Endometrial microvascular endothelial cells (primary cell): ENCODE measurements around the gene XPNPEP1. TPM values are rescaled to one million over a fixed set of nuclear protein-coding genes. Genes with fewer than 3 reads are reported as not detected.

Experiments used
- in situ Hi-C: cut with HindIII; loops from 2 replicates; pipeline ENCODE4 v1.10.0; 2017; ENCODE audit warnings: low sequenced_read_pairs, low pct_unique_long_range_greater_than_20kb; ENCODE audit errors: inconsistent ontology term
- total RNA-seq: library from RNA; depleted of rRNA; stranded (reverse); fragments of >200 nt; gene quantifications from one replicate; pipeline ENCODE4 v1.2.3, GENCODE V29; 2015; ENCODE audit errors: inconsistent ontology term

Gene XPNPEP1
- total RNA-seq = 110 TPM

DNA sequence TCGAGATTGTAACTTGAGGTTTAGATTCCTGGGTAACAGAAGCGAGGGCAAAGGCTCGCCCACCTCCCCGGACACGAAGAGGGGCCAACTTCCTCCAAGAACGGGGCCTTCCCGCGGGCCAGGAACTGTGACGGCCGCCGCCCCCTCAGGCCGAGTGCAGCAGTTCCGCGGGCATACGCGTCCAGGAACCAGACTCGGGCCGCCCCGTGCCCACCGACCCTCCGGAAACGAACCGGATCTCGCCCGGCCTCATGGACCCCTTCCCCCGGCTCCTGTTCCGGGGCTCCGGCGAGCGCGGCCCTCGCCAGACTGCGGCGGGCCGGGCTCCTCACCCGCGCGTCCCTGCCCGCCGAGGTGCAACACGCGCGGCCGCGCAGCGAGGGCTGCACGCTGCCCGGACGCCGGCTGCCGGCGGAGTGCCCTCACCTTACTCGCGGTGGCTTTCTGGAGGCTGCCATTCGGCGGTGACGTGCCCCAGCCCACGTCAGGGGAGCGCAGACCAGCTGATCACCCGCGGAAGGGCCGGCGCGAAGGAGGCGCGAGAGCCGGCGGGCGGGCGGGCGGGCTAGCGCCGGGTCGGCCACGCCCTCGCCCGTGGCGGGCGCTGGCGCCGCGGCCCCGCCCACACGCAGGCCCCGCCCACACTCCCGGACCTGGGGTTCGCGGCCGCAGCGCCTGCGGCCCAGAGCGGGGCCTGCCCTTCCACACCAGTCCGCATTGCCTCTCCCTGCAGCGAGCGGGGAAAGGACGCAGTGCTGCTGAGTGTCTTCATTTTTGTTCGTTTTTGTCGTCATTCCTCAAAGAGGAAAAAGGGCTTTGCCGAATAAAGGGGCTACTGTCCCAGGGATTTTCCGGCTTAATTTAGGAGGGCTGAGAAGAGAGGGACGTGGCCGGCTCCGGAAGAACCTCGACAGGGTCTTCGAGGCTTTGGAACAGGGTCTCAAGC, at the start of gene XPNPEP1:
XPNPEP1 (minus strand) TSS at position 536 of the 946 bp plus-strand sequence; CDS start at position 458, 78 bp downstream.
- in situ Hi-C loops = no loop called here

DNA sequence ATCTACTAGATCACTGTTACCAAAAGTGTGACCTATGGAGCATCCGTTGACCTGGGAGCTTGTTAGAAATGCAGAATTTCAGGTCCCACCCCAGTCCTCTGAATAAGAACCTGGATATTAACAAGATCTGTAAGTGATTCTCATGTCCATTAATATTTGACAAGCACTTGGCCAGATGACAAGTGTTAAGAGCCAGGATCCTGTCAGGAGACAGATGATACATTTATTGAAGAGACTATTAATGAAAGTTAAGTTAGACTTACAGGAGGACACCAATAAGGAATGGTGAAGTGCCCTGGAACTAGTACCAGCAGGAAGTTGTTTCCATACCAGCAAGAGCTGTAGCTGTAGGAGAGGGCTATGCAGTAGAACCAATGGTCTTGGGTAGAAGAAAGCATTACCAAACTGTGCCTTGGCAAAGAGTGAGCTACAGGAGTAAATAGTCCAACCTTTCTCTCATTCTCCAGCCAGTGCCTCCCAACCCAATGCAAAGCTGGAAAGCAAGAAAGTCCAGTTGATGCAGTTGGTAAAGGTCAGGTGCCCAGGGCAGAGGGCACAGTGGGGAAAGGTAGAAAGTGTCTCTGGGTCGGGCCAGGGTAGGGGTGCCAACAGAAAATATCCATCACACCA, 49.2 kb upstream of the XPNPEP1 start:
- in situ Hi-C loops = no loop called here

DNA sequence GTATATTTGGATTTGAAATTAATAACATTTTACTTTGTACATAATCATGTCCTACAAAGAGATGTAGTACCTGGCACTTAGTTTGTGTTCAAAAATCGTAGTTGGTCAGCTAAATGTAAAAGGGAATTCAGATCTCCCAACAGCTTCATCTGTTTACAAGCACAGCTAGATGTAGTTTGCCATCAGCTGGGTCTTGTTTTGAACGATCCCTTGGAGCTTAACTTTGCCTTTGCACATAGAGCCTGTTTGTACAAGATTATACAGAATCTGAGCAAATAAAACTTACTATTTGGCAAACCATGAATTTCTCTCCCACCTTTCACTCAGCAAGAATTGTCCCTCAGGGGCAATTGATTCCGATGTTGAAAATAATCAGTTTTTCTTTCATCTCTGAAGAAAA, 48.3 kb upstream of the XPNPEP1 start:
- in situ Hi-C loops = no loop called here

DNA sequence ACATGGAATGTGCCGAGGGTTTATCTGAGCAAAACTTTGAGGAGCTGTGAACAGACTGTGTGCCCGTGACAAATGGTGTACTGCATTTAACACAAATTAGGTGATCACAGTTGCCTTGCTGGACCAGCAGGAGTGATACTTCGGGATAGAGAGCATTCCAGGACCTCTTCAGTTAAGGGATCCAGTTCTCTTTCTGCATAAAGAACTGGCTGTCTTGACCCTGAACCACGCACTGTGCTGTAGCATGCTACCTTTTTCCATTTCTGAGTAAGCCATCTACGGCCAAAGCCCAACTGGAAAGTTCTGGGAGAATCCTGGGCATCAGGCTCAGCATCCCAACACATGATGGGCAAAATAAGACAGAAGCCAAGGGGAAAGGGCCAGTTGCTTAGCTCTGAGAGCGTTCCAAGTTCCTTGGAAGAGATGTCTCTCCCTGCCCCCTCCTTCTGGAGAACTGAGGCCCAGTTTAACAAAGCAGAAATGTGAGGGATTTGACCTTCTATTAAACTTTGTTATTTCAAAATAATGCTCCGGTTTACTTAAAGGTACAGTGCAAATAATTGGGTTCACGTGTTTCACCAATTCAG, 46.5 kb upstream of the XPNPEP1 start:
- in situ Hi-C loops = no loop called here

DNA sequence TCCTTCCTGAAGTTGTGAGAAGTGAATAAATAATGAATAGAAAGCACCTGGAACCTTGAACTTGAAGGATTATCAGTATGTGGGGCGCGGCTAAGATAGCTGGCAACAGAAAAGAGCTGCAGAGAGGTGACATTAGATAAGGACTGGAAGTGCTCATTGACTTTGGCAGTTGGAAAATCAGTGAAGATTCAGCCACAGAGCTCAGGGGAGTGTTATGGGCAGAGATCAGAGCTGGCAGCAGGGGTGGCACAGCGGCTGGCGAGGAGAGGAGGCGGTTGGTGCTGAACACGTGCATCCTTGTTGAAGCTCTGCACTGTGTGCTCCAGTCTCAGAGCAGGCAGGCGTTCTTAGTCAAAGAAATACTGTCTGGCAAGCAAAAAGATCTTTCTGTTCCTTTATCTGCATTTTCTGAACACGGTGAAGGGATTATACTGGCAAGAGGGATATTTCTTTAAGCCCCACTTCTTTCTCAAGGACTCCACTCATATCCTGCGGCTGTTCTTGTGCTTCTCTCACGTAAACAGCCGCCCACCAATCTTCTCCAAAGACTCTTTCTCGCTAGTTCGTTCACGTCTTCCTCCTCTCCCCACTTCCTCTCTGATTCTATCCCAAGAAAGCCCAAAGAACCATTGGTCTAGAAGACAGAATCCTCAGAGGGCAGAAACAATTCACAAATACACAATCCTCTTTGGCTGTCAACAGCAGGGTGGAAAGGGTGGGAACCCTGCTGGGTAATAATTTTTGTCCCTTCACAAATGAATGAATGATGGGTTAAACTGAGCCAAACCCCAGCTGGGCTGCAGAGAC, 45.8 kb upstream of the XPNPEP1 start:
- in situ Hi-C loops = no loop called here

DNA sequence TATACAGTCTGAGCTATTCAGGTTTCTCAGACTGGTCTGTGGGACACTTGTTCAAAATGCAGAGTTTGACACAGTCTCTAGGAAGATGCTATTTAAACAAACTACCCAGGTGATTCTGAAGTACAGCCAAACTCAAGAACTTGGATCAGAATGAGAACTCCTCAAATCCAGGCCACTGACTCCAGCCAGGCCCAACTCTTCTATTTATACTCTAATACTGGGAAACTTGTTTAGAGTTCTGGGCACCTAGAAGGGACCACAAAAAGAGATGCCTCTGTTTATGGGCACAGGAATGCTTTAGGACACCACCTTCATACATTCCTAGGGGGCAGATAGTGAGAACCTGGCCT, 44.4 kb upstream of the XPNPEP1 start:
- in situ Hi-C loops = no loop called here

DNA sequence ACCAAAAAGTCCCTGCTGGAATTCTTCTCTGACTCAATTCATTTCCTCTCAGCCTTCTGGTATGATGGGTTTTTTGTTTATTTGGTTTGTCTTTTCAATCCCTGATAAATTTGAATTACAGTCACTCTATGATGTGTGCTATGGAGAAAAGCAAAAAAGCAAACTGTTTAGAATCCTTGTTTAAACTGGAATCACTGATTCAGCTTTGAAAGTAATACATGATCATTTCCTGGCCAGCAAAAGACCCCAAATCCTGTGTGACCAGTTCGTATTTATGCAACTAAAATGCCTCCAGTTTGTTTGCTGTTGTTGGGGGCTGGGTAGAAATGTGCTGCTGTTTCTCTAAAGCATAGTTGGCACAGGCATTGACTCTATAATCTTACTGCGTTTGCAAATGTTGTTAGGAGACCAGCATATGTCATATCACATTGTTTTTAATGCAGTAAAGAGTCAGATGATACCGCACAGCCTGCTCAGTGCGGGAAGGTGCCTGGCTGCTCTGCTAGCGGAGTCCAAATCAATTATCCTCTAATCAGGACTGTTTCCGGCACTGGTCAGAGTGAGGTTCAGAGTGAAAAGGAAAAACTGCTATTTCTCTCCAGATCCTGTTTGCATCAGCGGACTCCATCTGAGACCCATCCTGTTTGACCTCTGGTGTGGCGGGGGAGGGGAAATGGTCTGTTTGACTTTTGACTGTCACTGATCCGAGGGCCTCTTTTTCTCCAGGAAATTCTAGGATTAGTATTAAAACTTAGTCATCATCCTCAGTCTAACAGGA, 43.8 kb upstream of the XPNPEP1 start:
- in situ Hi-C loops = no loop called here

DNA sequence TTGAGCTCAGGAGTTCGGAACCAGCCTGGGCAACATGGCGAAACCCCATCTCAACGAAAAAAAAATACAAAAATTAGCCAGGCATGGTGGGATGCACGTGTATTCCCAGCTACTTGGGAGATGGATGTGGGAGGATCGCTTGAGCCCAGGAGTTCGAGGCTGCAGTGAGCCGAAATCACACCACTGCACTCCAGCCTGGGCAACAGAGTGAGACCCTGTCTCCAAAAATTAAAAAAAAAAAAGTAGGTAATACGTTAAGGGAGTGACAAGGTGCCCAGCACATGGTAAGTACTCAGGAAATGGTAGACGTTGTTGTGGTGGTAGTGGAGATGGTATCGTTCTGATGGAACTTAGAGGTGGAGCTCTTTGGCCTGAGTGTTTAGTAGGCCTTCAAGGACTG, 41.0 kb upstream of the XPNPEP1 start:
- in situ Hi-C loops = no loop called here

DNA sequence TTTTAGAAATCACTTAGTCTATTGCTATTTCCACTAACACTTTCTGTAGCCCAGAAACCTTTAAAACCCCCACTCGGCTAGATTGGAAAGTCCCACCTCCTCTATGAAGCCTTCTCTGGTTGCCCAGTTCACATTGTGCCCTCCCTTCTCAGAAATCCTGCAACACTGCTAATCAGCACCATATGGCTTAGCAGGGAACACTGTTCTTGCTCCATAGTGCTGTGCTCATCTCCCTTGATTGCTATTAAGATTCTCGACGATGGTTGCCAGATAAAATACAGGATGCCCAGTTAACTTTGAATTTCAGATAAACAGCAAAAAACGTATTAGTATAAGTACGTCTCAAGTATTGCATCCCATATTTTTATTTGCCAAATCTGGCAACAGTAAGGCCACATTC, 40.1 kb upstream of the XPNPEP1 start:
- in situ Hi-C loops = no loop called here

DNA sequence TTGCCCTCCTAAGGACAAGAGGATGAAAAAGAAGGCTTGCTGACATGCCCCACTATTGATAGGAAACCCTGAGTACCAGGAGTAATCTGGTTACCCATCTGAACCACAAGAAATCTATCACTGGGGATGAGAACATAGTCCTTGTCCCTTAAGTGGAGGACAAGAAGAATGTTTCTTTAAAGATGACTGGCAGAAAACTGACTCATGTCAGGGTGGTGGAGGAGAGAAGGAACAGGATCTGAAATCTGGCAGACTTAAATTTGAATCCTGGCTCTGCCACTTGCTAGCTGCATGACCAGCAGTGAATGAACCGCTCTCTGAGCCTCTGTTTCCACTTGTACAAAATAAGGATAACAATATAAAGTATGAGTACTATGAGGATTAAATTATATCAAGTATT, 38.9 kb upstream of the XPNPEP1 start:
- in situ Hi-C loops = no loop called here

DNA sequence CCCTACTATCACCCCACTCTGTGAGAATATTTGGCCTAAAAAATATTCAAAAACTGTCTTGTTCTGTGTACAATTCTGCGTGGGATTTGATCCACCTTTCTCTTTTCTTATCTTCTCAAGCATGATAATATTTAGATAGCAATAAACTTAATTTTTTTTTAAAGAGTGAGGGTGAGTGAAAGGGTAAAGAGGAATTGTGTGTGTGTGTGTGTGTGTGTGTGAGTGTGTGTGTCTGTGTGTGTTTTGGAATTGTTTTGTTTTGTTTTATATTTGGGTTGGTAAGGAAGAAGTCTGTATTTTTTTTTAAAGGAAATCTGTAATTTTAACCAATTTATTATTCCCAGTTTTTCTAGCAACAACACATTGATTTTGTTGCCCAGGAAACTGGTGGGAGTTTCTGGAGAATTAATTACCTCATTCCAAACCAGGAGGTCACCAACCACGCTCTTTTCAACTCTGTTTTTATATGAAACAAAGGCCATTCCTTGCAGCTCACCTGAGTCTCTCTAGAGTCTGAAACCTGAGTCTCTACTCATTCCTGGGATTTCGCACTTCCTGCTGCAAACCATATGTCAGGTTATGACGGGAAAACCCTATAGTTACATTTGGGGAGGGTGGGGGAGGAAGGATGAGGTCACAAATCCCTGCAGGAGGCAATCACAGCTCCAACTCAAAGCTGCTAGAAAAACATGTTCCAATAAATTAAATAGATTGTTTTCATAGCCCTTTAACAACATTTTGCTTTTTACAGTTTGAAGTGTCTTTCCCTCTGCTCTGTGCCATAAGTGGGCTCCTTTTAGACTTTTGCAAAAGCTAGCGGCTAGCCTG, 38.1 kb upstream of the XPNPEP1 start:
- in situ Hi-C loops = no loop called here

DNA sequence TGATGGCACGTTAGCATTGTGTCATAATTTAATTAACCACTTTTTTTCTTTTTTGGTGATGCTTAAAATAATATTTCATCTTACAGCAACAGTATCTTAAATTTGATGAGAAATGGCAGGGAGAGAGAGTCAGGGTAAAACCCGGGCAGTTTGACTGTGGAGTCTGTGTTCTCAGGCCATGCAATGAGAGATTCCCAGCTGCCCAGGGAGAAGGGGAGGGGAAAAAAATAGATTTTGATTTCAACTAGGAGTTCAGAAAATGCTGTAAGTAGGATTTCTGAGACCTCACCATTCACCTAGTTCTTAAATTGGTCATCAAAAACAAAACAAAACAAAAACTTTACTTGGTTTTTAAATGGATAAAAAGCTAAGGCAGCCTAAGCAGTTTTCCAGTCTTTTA, 37.4 kb upstream of the XPNPEP1 start:
- in situ Hi-C loops = no loop called here

DNA sequence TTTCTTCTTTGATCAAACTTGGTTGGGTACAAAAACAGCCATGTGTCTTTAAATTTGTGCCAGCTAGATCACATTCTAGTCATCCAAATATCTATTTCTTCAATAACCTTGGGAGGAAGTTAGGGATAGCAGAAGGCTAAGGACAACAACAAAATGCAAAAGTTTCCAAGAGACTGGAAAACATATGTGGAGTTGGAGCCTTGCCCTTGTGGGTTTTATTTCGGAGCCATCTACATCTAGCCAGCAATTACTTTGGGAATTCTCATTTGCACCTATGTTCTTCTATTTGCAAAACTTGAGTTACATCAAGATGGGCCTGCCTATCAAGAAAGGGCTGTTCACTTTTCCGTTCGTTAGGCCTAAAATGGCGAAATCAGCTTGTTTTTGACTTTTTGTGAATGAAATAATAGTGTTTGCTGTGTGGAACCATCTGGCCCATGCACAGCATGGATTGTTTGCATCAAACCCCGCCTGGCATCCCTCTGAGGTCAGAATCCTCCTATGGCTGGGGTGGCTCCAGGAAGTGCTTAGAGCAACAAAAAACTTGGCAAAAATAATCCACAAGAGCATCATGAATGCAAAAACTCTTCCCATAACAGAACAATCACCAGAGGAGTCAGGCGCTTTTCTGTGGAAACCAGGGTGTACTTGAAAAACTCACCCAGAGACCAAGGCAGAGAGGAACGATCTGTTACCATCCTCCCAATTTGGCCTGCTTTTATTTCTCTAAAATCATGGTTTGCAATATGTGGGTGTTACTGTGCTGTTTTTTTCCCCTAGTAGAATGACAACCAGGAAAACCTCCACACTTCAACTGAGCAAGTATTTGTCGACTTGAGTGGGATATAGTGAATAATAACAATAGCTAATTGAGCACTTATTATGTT, 36.2 kb upstream of the XPNPEP1 start:
- in situ Hi-C loops = no loop called here

DNA sequence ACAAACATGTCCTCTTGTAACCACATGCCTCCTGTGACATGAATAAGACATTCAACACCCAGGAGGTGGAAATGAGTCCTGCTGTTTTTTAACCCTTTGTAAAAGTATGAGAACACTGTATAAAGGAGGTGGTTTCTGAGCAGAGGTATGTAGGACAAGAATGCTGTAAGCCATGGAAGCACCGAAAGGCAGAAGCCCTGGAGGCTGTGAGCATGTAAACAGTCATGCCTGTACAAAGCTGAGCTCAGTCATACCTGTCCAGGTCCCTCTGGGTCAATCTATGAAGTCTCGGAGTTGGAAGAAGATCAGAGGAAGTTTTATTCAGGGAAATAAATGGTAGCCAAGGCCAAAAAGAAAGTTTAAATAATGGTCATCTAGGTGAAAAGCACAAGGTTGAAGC, 34.7 kb upstream of the XPNPEP1 start:
- in situ Hi-C loops = no loop called here

DNA sequence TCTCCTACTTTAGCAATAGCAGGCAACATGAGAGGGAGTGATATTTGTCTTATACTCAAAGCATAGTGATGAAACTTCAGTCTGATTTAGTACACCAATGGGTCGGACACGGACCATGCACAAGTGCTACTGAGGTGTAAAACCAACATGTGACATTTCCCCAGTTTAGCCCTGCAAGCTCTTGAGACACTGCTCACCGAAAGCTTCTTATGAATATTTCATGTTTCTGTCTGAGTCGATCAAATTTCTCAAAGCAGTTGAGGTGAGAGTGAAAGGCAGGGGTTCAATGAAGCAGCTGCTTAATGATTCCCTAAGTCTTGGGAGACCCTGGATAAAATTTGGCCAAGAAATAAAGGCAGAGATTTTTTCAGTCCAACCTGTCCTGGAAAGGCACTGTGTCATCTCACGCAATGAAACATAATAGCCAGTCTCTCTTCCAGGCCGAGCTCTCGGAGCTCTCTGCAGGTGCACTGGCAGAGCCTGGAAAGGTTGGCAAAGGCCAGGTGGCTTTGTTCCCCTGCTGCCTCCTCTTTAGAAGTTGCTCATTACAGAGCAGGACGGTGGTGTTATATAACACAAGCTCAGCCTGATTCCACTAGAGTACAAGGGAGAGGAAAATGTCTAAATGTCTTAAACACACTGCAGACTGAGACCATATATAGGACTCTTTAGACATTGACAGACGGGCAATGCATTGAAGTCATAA, 33.9 kb upstream of the XPNPEP1 start:
- in situ Hi-C loops = no loop called here

DNA sequence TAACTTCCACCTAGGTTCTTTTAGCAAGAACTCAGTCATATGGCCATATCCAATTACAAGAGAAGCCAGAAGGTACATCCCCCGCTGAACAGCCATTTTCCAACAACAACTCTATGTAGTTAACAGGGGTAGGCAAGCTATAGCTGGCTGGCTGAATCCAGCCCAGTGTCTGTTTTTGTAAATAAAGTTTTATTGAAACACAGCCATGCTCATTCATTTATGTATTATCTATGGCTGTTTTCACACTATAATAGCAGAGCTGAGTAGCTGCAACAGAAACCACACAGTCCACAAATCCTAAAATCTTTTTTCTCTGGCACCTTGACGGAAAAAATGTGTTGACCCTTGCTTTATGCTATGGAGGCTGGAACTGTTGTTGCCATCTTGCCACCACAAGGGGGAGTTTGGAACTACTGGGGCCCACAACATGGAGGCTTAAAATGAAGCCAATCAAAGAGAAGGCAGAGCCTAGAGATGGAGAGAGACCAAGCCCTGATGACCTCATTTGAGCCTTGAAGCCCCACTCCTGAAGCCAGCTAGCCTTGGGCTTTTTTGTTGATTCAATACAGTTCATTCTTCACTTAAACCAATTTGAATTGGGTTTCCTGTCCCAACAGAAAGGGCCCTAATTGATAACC, 33.3 kb upstream of the XPNPEP1 start:
- in situ Hi-C loops = no loop called here
